Nephron progenitor cell (in vitro differentiated cells): Measurements from ENCODE around the gene THSD7A.
A peak's percentile ranks its signal among the peaks of the same experiment; 100 is the strongest.

Experiments used
- DNase-seq: peaks from one replicate; pipeline ENCODE4 v3.0.0; 2021
- H3K27ac Mint-ChIP-seq: 2 replicates; pipeline ENCODE4 v1.8.0; 2021; ENCODE audit warnings: mild to moderate bottlenecking, moderate library complexity, mixed read lengths
- H3K27me3 Mint-ChIP-seq: 2 replicates; pipeline ENCODE4 v1.8.0; 2021; ENCODE audit warnings: mild to moderate bottlenecking, low read depth, mixed read lengths; ENCODE audit not compliant: poor library complexity
- H3K36me3 Mint-ChIP-seq: 2 replicates; pipeline ENCODE4 v1.8.0; 2021; ENCODE audit warnings: low read depth, mixed read lengths
- H3K4me1 Mint-ChIP-seq: 2 replicates; pipeline ENCODE4 v1.8.0; 2021; ENCODE audit warnings: mixed read lengths
- H3K4me3 Mint-ChIP-seq: 2 replicates; pipeline ENCODE4 v1.8.0; 2021; ENCODE audit warnings: mild to moderate bottlenecking, moderate library complexity, mixed read lengths
- H3K9me3 Mint-ChIP-seq: 2 replicates; pipeline ENCODE4 v1.8.0; 2021; ENCODE audit warnings: mild to moderate bottlenecking, moderate library complexity, mixed read lengths
- TF ChIP-seq, protein P1 (sequence below): fragments of 200-600 bp; sonication (generic); IDR thresholded peaks from 2 replicates; pipeline ENCODE4 v1.5.0; 2021; ENCODE audit warnings: antibody characterized with exemption

THSD7A gene

GRCh38 chr7:11702938-11703337 is 129.1 kb downstream of the THSD7A start:
- H3K27me3 Mint-ChIP-seq, result no peaks in the 10 kb centered on the region
- no peaks in the 10 kb centered on the region for H3K4me1 Mint-ChIP-seq
- no peak overlapping the region for H3K27ac Mint-ChIP-seq
- no peak for DNase-seq
- no peaks in the 10 kb centered on the region for H3K36me3 Mint-ChIP-seq
- no peak overlapping the region for H3K4me3 Mint-ChIP-seq
- TF ChIP-seq, protein P1, sequence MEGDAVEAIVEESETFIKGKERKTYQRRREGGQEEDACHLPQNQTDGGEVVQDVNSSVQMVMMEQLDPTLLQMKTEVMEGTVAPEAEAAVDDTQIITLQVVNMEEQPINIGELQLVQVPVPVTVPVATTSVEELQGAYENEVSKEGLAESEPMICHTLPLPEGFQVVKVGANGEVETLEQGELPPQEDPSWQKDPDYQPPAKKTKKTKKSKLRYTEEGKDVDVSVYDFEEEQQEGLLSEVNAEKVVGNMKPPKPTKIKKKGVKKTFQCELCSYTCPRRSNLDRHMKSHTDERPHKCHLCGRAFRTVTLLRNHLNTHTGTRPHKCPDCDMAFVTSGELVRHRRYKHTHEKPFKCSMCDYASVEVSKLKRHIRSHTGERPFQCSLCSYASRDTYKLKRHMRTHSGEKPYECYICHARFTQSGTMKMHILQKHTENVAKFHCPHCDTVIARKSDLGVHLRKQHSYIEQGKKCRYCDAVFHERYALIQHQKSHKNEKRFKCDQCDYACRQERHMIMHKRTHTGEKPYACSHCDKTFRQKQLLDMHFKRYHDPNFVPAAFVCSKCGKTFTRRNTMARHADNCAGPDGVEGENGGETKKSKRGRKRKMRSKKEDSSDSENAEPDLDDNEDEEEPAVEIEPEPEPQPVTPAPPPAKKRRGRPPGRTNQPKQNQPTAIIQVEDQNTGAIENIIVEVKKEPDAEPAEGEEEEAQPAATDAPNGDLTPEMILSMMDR, result no peak
- H3K9me3 Mint-ChIP-seq, result no peaks in the 10 kb centered on the region

GRCh38 chr7:11701829-11702560 is 130.0 kb downstream of the THSD7A start:
- H3K9me3 Mint-ChIP-seq, result no peaks in the 10 kb centered on the region
- no peak for DNase-seq
- H3K27me3 Mint-ChIP-seq, result no peaks in the 10 kb centered on the region
- no peak overlapping the region for H3K4me3 Mint-ChIP-seq
- no peaks in the 10 kb centered on the region for H3K36me3 Mint-ChIP-seq
- no peak overlapping the region for H3K27ac Mint-ChIP-seq
- TF ChIP-seq, protein P1, result no peak
- no peaks in the 10 kb centered on the region for H3K4me1 Mint-ChIP-seq

GRCh38 chr7:11699666-11700065 is 132.3 kb downstream of the THSD7A start:
- TF ChIP-seq, protein P1, result no peak
- DNase-seq, result no peak

DNA sequence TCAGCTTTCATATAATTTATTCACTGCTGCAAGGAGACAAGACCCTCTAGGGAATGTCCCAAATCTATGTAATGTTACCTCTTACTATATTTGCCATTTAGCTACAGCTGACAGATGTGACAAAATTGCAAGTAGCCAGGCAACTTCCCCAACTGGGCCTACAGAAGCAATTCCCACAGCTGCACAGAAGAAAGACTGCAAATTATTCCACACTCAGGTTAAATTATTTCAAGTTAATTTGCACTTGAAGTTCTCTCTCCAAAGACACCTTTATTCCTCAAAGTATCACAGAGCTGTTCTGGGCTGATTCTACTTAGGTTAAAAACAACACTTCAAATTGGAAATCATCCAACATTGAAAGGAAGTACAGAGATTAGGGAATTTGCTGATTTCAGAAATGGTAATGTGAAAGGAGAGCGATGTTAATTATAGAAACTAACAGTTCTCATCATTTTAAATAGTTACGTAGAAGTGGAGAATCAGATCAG is 133.6 kb downstream of the THSD7A start:
- Mint-ChIP-seq H3K4me3 (no peak overlapping the region), H3K27ac (no peak overlapping the region), H3K4me1 (no peaks in the 10 kb centered on the region), H3K9me3 (no peaks in the 10 kb centered on the region), H3K27me3 (no peaks in the 10 kb centered on the region), H3K36me3 (no peaks in the 10 kb centered on the region)
- TF ChIP-seq, protein P1, result no peak
- DNase-seq, result no peak

More at GRCh38 chr7:11699666-11700065, 132.3 kb downstream of the THSD7A start:
- Mint-ChIP-seq H3K4me3 (no peak overlapping the region), H3K27me3 (no peaks in the 10 kb centered on the region), H3K4me1 (no peaks in the 10 kb centered on the region), H3K9me3 (no peaks in the 10 kb centered on the region), H3K27ac (no peak overlapping the region), H3K36me3 (no peaks in the 10 kb centered on the region)

DNA sequence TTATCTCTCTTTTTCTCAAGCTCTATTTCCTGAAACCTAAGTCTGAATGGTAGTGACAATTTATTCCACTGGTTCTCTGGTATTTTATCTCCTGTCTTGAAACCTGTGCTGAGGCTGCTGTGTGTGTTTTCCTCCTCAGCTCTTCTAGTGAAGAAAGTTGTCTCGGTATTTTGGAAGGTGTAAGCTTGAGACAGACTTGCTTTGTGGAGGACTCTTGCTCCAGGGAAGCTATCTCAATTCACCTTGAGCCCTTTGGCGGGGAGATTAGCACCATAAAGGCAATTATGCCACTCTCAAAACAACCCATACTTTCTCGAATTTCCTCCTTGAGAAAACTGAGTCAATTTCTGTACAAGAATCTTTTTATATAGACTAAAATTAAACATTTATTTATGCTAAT is 141.6 kb downstream of the THSD7A start:
- TF ChIP-seq, protein P1, result no peak
- Mint-ChIP-seq H3K4me3 (no peak overlapping the region), H3K9me3 (peaks cover under 1% of the 10 kb centered on the region), H3K27me3 (no peaks in the 10 kb centered on the region), H3K27ac (peak overlapping the region; percentile 15), H3K4me1 (no peaks in the 10 kb centered on the region), H3K36me3 (no peaks in the 10 kb centered on the region)
- DNase-seq, result no peak

- Mint-ChIP-seq H3K27ac (no peak overlapping the region), H3K36me3 (no peaks in the 10 kb centered on the region), H3K4me3 (no peak overlapping the region), H3K4me1 (no peaks in the 10 kb centered on the region), H3K27me3 (no peaks in the 10 kb centered on the region), H3K9me3 (peaks cover 10% of the 10 kb centered on the region)
- TF ChIP-seq, protein P1, result no peak
- no peak for DNase-seq
Measured at GRCh38 chr7:11689096-11689495, 142.9 kb downstream of the THSD7A start.
